Mesothelial cell of epicardium (in vitro differentiated cells): ENCODE measurements around the gene ARHGAP22. TPM values are rescaled to one million over a fixed set of nuclear protein-coding genes. Genes with fewer than 3 reads are reported as not detected.
A peak's percentile ranks its signal among the peaks of the same experiment; 100 is the strongest.

ENCODE experiments used
- DNase-seq, 2 experiments: peaks; one replicate each; pipeline ENCODE4 v3.0.0; 2021; ENCODE audit warnings: low spot score in 2 of 2; ENCODE audit not compliant: unreplicated experiment in 2 of 2
- H3K27ac Mint-ChIP-seq: 2 replicates; pipeline ENCODE4 v1.8.0; 2021; ENCODE audit warnings: mixed read lengths
- H3K27me3 Mint-ChIP-seq: 2 replicates; pipeline ENCODE4 v1.8.0; 2021; ENCODE audit warnings: low read depth, mixed read lengths
- H3K36me3 Mint-ChIP-seq: 2 replicates; pipeline ENCODE4 v1.8.0; 2021; ENCODE audit warnings: mixed read lengths
- H3K4me1 Mint-ChIP-seq: 2 replicates; pipeline ENCODE4 v1.8.0; 2021; ENCODE audit warnings: mixed read lengths
- H3K4me3 Mint-ChIP-seq: 2 replicates; pipeline ENCODE4 v1.8.0; 2021; ENCODE audit warnings: mild to moderate bottlenecking, moderate library complexity, mixed read lengths
- H3K9me3 Mint-ChIP-seq: 2 replicates; pipeline ENCODE4 v1.8.0; 2021; ENCODE audit warnings: mixed read lengths
- total RNA-seq: library from RNA; stranded (reverse); gene quantifications from 3 replicates; pipeline ENCODE4 v1.2.1, GENCODE V29; 2021
- TF ChIP-seq, protein P1 (sequence below): fragments of 200-600 bp; sonication (generic); IDR thresholded peaks from one replicate; pipeline ENCODE4 v1.5.0; 2021; ENCODE audit warnings: antibody characterized with exemption; ENCODE audit not compliant: unreplicated experiment

ARHGAP22 gene
- total RNA-seq, 1 donor from 2014 or later: 2.9 TPM

GRCh38 chr10:48587819-48588218 lies 17.1 kb downstream of the ARHGAP22 start:
- peaks cover 14% of the 10 kb centered on the region for H3K9me3 Mint-ChIP-seq
- H3K4me1 Mint-ChIP-seq: peaks cover 10% of the 10 kb centered on the region
- H3K27me3 Mint-ChIP-seq: peaks cover 18% of the 10 kb centered on the region
- peaks cover 3% of the 10 kb centered on the region for H3K36me3 Mint-ChIP-seq
- no peak overlapping the region for H3K27ac Mint-ChIP-seq
- no peak for DNase-seq
- TF ChIP-seq, protein P1, sequence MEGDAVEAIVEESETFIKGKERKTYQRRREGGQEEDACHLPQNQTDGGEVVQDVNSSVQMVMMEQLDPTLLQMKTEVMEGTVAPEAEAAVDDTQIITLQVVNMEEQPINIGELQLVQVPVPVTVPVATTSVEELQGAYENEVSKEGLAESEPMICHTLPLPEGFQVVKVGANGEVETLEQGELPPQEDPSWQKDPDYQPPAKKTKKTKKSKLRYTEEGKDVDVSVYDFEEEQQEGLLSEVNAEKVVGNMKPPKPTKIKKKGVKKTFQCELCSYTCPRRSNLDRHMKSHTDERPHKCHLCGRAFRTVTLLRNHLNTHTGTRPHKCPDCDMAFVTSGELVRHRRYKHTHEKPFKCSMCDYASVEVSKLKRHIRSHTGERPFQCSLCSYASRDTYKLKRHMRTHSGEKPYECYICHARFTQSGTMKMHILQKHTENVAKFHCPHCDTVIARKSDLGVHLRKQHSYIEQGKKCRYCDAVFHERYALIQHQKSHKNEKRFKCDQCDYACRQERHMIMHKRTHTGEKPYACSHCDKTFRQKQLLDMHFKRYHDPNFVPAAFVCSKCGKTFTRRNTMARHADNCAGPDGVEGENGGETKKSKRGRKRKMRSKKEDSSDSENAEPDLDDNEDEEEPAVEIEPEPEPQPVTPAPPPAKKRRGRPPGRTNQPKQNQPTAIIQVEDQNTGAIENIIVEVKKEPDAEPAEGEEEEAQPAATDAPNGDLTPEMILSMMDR: no peak
- H3K4me3 Mint-ChIP-seq: no peak overlapping the region

- H3K27ac Mint-ChIP-seq: no peak overlapping the region
These were observed 17.8 kb downstream of the ARHGAP22 start for GRCh38 chr10:48587101-48587500.

DNA sequence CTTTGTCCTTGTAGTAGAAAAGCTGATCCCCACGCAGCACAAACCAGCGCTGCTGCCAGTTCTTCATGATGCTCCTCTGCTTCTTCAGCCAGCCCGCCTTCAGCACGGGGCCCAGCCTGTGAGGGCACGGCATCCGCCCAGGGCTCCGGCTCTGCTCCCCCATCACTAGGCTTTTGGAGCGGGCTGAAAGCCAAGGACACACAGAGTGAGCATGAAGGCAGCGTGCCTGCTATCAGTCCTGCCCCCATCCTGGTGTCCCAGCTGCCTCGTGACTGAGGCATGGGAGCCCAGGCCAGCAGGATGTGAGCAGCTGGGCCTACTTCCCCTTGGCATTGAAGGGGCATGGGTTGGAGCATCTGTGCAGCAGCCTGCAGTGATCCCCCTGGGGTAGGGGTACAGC lies 21.9 kb downstream of the ARHGAP22 start:
- TF ChIP-seq, protein P1: no peak
- no peak overlapping the region for H3K27ac Mint-ChIP-seq
- peaks cover 3% of the 10 kb centered on the region for H3K36me3 Mint-ChIP-seq
- peaks cover 15% of the 10 kb centered on the region for H3K4me1 Mint-ChIP-seq
- no peak for DNase-seq
- peaks cover 22% of the 10 kb centered on the region for H3K27me3 Mint-ChIP-seq
- peaks cover 14% of the 10 kb centered on the region for H3K9me3 Mint-ChIP-seq
- no peak overlapping the region for H3K4me3 Mint-ChIP-seq

More at GRCh38 chr10:48587101-48587500, 17.8 kb downstream of the ARHGAP22 start:
- peaks cover 12% of the 10 kb centered on the region for H3K27me3 Mint-ChIP-seq
- DNase-seq: no peak
- H3K4me1 Mint-ChIP-seq: peaks cover 10% of the 10 kb centered on the region
- TF ChIP-seq, protein P1: no peak
- H3K36me3 Mint-ChIP-seq: peaks cover 3% of the 10 kb centered on the region
- no peak overlapping the region for H3K4me3 Mint-ChIP-seq
- H3K9me3 Mint-ChIP-seq: peaks cover 14% of the 10 kb centered on the region

GRCh38 chr10:48580236-48580635 lies 24.6 kb downstream of the ARHGAP22 start:
- H3K4me3 Mint-ChIP-seq: no peak overlapping the region
- TF ChIP-seq, protein P1: no peak
- no peak overlapping the region for H3K27ac Mint-ChIP-seq
- peaks cover 9% of the 10 kb centered on the region for H3K9me3 Mint-ChIP-seq
- peaks cover under 1% of the 10 kb centered on the region for H3K36me3 Mint-ChIP-seq
- H3K4me1 Mint-ChIP-seq: peaks cover 15% of the 10 kb centered on the region
- peaks cover 22% of the 10 kb centered on the region for H3K27me3 Mint-ChIP-seq
- no peak for DNase-seq

GRCh38 chr10:48579251-48579960 lies 25.5 kb downstream of the ARHGAP22 start:
- H3K27me3 Mint-ChIP-seq: peaks cover 22% of the 10 kb centered on the region
- TF ChIP-seq, protein P1: no peak
- H3K4me3 Mint-ChIP-seq: no peak overlapping the region
- H3K27ac Mint-ChIP-seq: peak overlapping the region; percentile 47
- peaks cover 5% of the 10 kb centered on the region for H3K9me3 Mint-ChIP-seq
- DNase-seq: no peak
- no peaks in the 10 kb centered on the region for H3K36me3 Mint-ChIP-seq
- H3K4me1 Mint-ChIP-seq: peaks cover 15% of the 10 kb centered on the region
